Hematopoietic multipotent progenitor cell treated with erythropoietin and hydrocortisone succinate and interleukin-3 and kit ligand, for 4 days (in vitro differentiated cells): ENCODE results near the gene SYK.

Experiments
- DNase-seq: peaks from one replicate; pipeline ENCODE4 v3.0.0-alpha.2; 2015

Gene SYK

GRCh38 chr9:90909747-90910283 is 108.2 kb downstream of the SYK start:
- DNase-seq = no peak

- DNase-seq = no peak
Measured at GRCh38 chr9:90914196-90914595, 112.6 kb downstream of the SYK start.

GRCh38 chr9:90914868-90915483 is 113.4 kb downstream of the SYK start:
- DNase-seq = peak; percentile 85

GRCh38 chr9:90915693-90916092 is 114.1 kb downstream of the SYK start:
- DNase-seq = peak; percentile 55

GRCh38 chr9:90916147-90916734 is 114.6 kb downstream of the SYK start:
- no peak for DNase-seq

GRCh38 chr9:90919883-90920282 is 118.3 kb downstream of the SYK start:
- no peak for DNase-seq

- no peak for DNase-seq
Measured at GRCh38 chr9:90921104-90921503, 119.5 kb downstream of the SYK start.

- DNase-seq = no peak
Measured at GRCh38 chr9:90921969-90922368, 120.3 kb downstream of the SYK start.

- DNase-seq = no peak
Measured at GRCh38 chr9:90925581-90926257, 124.1 kb downstream of the SYK start.

GRCh38 chr9:90926936-90927335 is 125.3 kb downstream of the SYK start:
- no peak for DNase-seq

- DNase-seq = no peak
Measured at GRCh38 chr9:90927496-90927895, 125.9 kb downstream of the SYK start.

GRCh38 chr9:90929626-90930025 is 128.0 kb downstream of the SYK start:
- no peak for DNase-seq

GRCh38 chr9:90933468-90933867 is 131.8 kb downstream of the SYK start:
- DNase-seq = no peak

GRCh38 chr9:90939351-90939750 is 137.7 kb downstream of the SYK start:
- no peak for DNase-seq

- no peak for DNase-seq
Measured at GRCh38 chr9:90940280-90940679, 138.7 kb downstream of the SYK start.

- DNase-seq = no peak
Measured at GRCh38 chr9:90941661-90942060, 140.0 kb downstream of the SYK start.

- no peak for DNase-seq
Measured at GRCh38 chr9:90942555-90942954, 140.9 kb downstream of the SYK start.

GRCh38 chr9:90943341-90943740 is 141.7 kb downstream of the SYK start:
- DNase-seq = no peak

- DNase-seq = no peak
Measured at GRCh38 chr9:90945336-90945735, 143.7 kb downstream of the SYK start.

GRCh38 chr9:90946982-90947381 is 145.4 kb downstream of the SYK start:
- DNase-seq = no peak
